SKM-1 treated with dmso at 0.1 percent for 144 hours (cell line): ENCODE results near the gene TAS2R8.

Source experiments
- DNase-seq: peaks from one replicate; lab custom pipeline; 2025; ENCODE audit not compliant: unreplicated experiment; lab: John Stamatoyannopoulos, UW

Gene TAS2R8

DNA sequence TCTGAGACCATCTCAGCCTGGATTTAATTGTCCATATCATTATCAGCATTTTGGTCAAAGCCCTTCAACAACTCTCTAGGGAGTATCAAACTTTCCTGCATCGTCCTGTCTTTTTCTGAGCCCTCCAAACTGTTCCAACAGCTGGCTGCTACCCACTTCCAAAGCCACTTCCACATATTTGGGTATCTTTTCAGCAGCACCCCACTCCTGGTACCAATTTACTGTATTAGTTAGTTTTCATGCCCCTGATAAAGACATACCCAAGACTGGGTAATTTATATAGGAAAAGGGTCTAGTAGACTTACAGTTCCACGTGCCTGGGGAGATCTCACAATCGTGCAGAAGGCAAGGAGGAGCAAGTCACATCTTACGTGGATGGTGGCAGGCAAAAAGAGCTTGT is 50.9 kb downstream of the TAS2R8 start:
- DNase-seq, result no peak
